ENCODE results near the gene IFI16.

- no peak for TF ChIP-seq CTCF (IDR thresholded peaks at IDR 0.05)
- no peak for TF ChIP-seq POLR2A (IDR thresholded peaks at IDR 0.05)
Measured at GRCh38 chr1:159088050-159088449, 78.3 kb downstream of the IFI16 start.
